HG03342 (cell line): ENCODE data around the gene MNT.

Source experiments
- ATAC-seq: cut with Tn5 transposase; IDR thresholded peaks from one replicate; pipeline ENCODE4 v1.9.1; 2021; ENCODE audit warnings: mild to moderate bottlenecking, moderate library complexity; ENCODE audit not compliant: unreplicated experiment

Gene MNT

DNA sequence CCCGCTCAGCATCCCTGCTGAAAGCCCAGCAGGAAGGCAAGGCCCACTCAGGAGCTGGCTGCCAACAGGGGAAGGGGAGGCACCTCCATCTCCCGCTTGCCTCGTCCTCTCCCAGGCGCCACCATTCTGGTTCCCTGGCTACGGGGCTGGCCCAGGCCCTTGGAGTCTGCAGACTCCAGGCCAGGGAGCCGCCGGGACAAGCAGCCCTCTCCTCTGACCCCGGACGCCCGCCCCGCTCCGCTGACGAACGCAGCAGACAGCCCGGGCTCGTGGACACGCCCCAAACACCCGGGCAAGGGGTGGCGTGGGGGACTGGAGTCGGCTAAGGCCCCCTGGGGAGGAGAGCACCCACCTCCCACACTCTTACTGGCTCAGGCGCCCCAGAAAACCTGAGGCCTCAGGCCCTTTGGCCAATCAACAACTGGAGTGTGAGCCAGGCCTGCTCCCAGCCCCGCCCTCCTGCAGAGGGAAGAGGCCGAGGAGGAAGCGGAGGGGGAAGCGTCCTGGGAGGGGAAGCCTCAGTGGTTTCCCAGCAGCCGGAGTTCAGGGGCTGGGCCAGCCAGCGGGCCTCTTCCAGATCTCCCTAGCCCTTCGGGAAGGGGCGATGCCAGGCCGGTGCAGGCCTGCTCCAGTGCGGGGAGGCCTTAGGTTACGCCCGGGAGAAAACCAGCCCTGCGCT lies 4.2 kb downstream of the MNT start:
- ATAC-seq: peak; percentile 14

DNA sequence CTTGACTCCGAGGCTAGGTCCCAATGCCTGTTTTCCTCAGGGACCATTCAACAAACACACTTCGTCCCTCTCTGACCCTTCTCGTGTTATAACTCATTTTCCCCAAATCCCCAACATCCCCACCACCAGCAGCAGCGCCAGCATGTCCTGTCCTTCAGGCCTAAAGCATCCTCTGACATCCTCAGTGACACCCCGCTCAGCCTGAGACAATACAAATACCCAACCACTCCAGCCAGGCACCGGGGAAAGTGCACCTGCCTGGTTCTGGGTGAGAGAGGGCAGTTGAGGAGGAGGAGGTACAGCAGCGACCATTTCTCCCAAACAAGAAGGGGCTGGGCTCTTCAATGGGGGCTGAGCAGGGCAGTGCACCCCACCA lies 4.7 kb downstream of the MNT start:
- ATAC-seq: no peak

DNA sequence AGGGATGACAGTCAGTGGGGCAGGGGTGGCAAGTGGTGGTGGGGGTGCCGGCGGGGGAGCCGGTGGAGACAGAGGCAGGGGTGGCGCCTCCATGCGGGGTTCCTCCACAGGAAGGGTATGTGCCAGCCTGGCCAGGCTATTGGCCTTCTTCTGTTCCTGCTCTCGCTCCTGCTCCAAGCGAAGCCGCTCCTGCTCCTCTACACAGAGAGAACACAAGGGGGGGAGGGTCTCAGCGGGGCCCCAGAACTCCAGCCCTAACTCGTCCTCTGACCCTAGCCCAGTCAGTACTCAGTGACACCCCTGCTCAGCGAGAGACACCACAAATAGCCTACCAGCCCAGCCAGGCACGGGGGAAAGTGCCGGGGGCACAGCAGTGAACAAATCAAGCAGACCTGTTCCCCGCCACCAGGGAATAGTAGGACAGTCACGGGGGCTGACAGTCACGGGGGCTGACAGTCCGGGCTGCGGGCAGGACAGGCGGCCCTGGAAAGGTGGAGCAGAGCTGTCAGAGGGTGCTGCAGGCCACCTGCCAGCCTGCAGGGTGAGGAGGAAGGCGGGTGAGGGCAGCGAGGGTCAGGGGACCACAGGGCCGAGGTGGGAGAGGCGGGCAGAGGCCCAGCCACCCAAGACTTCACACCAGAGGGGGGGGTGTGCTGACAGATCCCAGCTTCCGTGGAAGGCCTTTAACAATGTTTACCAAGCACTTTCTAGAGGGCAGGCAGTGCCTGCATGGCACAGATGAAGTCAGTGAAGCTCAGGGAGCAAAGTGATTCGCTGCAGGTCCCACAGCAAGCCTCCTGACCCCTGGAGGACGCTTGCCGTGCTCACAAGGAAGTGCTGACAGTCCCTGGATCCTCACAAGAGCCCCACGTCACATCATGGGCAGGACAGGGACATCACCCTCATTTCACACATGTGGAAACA lies 5.3 kb downstream of the MNT start:
- no peak for ATAC-seq

DNA sequence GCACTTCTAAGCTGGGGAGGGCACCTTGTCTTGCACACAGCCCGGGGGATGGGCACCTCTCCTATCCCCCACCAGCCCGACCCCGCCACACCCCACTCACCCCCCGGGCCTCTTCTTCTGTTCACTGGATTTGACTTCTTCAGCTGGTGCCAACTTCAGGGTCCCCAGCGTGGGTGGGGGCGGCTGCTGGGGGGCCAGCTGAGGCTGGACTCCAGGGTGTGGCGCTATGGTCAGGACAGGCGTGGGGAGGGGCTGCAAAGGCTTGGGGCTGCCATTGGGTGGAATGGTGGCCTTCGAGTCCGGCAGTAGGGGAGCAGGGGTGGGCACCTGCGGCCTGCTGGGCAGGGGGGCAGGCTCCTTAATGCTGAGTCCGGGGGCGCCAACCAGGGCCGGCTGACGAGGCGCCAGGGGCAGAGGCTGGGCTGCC lies 6.1 kb downstream of the MNT start:
- ATAC-seq: no peak

DNA sequence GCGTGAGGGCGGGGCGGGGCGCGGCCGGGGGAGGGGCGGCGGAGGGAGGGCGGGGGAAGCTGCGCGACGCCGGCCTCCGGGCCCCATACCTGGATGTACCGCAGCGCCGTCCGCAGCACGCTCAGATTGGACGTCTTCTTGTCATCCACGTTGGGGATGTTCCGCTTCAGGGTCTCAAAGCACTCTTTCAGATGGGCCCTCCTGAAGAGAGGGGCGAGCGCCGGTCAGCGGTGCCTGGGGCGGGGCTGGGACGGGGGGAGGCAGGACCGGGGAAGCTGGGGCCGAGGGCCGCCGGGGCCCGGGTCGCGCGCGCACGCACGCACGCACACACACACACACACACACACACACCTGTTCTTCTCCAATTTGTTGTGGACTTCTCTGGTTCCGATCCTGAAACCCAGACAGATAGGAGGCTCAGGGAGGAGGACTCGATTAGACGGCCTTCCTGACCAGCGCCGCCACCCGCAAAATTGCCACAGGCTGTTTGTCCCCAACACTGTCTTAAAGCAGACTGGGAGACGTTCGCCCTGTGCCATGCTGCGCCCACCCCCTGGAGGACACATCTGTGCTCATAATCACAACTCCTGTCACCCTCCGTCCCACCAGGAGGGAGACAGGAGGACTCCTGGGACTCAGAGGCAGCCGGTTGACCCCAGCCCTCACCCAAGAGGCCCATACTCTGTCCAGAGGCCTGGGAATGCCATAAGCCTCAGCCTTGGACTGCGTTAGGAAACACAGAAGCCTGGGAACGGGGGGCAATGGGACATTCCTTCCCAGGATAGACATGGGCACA lies 6.7 kb downstream of the MNT start:
- no peak for ATAC-seq

DNA sequence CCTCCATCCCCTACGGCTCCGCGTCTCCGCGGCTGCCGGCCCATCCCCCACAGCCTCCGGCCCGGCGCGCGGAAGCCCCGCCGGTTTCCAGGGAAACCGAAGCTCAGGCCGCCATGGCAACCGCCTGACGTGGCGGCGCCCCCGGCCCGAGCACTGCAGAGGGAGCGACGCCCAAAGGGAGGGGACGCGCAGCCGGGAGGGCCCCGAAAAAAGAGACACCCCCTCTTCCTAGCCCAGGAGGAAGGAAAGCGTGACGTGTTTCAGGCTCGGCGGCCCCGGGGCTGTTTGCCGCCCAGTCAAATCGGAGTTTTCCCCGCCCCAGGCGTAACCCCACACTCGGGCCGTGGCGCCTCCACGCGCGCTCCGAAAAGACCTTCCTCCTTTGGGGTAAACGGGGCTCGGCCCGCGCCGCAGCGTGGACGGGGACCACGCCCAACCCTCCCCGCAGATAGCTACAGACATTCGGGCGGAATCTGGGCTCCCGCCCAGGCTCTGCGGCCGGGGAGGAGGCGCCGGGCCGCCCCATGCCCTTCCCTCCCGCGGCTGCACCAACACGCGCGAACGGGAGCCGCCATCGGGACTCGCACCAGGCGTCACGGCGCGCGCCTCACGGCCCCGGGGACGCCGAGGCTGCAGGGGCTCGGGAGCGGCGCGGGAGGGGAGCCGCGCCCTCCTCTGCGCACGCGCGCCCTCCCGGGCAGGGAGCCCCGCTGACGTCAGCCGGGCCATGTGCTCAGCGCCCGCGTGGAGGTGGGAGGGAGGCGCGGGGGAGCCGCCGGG lies 7.5 kb downstream of the MNT start:
- peak; percentile 30 for ATAC-seq

GRCh38 chr17:2392252-2393173 lies 8.3 kb downstream of the MNT start:
- ATAC-seq: peak; percentile 46

- ATAC-seq: no peak
Measured at GRCh38 chr17:2391597-2392251, 9.1 kb downstream of the MNT start.

GRCh38 chr17:2390199-2390836 lies 10.5 kb downstream of the MNT start:
- no peak for ATAC-seq

- ATAC-seq: no peak
Measured at GRCh38 chr17:2388683-2389055, 12.2 kb downstream of the MNT start.

GRCh38 chr17:2388020-2388682 lies 12.7 kb downstream of the MNT start:
- ATAC-seq: no peak

DNA sequence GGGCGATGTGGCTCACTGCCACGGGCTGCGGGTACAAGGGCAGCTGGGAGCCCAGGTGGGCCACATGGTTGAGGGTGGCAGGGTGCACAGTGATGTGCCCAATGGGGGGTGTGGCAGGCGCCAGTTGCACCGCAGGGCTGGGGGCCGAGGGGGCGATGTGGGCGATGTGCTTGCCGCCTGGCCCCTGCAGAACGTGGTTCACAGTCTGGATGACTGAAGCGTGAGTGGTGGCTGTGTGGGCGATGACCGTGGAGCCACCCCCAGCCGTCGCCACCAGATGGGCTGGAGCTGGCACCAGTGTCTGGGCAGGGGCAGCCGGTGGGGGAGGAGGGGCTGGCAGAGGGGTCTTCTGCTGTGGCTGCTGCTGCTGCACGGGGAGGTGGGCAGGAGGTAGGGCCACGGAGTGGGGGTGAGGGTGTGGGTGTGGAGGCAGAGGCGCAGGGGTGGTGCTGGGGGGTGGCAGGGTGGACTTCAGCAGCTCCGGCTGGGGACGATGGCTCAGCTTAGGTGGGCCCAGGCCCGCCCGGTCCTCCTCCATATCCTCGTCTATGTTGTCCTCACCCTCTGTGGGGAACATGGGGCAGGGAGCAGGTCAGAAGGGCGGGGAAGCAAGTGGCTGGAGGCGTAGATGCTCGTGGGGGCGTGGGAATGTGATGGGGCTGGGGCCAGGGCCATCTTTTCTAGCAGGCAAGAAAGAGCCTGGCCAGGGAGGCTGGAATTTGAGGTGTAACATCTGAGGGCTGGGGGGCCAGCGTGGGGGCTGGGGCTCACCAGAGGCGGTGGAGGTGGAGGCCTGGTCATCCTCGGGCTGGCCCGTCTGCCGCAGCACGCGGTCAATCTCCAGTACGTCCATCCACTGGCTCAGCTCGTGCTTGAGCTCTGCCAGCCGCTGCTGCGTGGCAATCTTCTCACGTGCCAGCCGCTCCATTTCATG lies 13.5 kb downstream of the MNT start:
- ATAC-seq: no peak

- ATAC-seq: no peak
Measured at GRCh38 chr17:2386400-2387085, 14.3 kb downstream of the MNT start.

DNA sequence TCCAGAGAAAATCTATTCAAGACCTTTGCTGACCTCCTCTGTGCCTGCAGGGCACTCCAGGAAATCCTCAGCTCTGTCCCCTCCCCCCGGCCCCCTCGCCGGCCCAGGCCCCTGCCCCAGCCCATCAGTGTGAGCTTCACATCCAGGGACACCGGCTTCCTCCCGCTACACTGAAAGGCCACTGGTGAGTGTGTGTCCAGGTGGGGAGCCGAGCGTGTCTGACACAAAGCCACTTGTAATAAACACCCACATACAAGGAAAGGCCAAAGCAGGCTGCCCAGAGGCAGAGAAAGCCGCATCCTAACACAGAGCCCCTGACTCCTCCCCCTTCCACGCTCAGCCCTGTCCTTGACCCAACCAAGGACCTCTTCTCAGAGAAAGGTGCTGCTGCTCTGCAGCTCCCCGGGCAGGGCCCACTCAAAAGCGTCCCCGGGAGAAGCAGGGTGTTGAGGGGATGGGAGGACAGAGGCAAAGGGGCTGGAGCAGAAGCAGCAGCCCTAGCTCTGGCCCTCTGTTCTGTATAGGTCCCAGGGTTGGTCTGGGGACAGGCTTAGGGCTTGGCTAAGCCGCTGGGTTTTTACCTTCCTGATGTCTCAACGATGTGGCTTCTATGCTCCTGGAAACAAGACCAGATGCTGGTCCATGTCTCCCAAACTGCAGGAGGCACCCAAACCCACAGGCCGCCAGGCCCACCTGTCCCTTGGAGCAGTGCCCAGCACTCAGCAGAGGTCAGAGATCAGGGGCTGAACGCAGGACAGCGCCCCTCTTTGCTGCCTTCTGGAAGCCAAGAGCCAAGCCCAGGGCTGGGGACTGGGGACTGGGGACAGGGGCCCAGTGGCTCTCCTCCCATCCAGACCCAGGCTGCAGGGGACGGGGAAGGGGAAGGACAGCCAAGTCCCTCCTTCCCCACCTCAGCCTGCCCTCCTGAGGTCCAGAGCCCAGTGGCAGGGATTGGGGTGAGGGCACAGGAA lies 15.3 kb downstream of the MNT start:
- no peak for ATAC-seq

DNA sequence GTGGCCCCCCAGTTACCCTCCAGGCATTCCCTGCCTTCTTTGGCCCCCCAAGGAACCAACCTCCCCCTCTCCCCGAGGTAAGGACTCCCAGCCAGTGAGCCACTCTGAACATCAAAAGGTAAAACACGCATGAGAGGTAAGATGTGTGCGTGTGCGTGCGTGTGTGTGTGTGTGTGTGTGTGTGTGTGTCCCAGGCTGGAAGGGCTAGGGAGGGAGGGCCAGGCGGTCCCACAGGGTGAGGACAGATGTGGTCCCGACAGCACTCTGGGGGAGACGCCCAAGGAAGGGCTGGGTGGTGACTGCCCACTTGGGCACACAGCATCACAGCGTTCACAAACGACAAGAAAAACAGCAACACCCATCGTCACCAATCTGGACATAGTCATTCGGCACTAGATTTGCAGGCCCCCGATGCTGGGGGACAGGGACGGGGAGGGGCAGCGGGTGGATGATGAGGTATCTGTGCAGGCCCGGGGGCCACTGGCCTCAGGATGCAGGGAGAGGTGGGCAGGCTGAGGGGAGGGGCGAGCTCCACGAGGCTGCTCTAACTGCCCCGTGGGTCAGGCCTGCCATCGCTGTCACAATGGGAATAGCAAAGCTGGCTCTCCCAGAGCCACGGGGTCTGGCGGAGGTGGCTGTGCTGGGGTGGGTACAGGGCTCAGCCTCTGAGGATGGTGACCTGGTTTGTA lies 16.3 kb downstream of the MNT start:
- ATAC-seq: no peak
